Measurements from ENCODE around the gene CRB1. TPM values are rescaled to one million over a fixed set of nuclear protein-coding genes. Genes with fewer than 3 reads are reported as not detected.

CRB1 gene
- total RNA-seq, 1 experiment from 2014 or later, result not detected

DNA sequence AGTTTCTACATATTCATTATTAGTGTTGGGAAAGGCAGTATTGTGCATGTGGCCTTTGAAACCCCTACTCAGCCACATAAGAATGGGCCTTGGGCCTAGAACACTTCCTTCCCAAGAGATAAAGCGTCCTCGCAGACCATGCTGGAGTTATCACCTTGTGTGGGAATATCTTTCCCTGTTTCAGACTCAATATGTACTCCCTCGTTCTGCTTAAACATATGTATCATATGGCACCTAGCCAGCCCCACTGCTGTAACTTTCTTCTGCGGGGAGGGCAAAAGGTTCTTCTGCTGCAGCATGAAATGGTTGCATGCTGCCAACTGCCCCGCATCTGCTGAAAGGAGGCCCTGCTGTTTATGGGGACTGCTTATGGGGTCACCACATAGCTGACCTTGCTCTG lies 92.0 kb downstream of the CRB1 start:
- no peak for TF ChIP-seq TCF7L2 (IDR thresholded peaks at IDR 0.05; ENCODE audit: low read depth, low read length)
- DNase-seq (ENCODE audit: low read depth, low spot score) (no peak), ATAC-seq (no peak)
- in situ Hi-C loops (cut with HindIII; ENCODE audit: low pct_unique_long_range_greater_than_20kb, low sequenced_read_pairs) (no loop called here), intact Hi-C loops (cut with micrococcal nuclease; ENCODE audit: unreplicated experiment) (no loop called here)
- Histone ChIP-seq H3K27ac (ENCODE audit: low read length) (no peak overlapping the region), H3K4me3 (ENCODE audit: low read depth in 2 of 2, low read length in 2 of 2) (no peak overlapping the region), H3K4me1 (ENCODE audit: control insufficient read depth, insufficient read depth, low read length) (no peaks in the 10 kb centered on the region), H3K9me3 (ENCODE audit: control insufficient read depth, insufficient read depth, low read depth, low read length) (no peaks in the 10 kb centered on the region), H3K36me3 (ENCODE audit: control insufficient read depth, insufficient read depth, low read length) (no peaks in the 10 kb centered on the region), H3K27me3 (ENCODE audit: control insufficient read depth, insufficient read depth, low read length) (no peaks in the 10 kb centered on the region)
- ChIA-PET POLR2A (no interaction called here), CTCF (no interaction called here)
- BruUV-seq (replicated peaks), result no TSS peak

DNA sequence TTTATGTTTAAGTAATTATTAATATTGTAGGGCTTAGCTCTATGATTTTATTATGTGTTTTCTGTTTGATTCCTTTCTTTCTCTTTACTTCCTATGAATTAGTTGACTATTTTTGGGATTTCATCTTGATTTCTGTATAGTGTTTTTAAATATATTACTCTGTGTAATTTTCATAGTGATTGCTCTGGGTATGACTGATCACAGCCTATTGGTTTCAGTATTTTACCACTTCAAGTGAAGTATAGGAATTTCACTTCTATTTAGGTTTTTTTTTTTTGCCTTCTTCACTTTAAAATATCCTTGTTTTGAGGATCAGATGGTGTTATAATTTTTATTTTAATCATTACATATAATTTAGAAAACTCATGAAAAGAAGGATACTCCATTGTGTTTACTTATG lies 94.8 kb downstream of the CRB1 start:
- ChIA-PET POLR2A (no interaction called here), CTCF (no interaction called here)
- no peaks in the 10 kb centered on the region for H3K4me1 ChIP-seq (ENCODE audit: control insufficient read depth, insufficient read depth, low read length)
- H3K9me3 ChIP-seq (ENCODE audit: control insufficient read depth, insufficient read depth, low read depth, low read length), result no peaks in the 10 kb centered on the region
- no peaks in the 10 kb centered on the region for H3K36me3 ChIP-seq (ENCODE audit: control insufficient read depth, insufficient read depth, low read length)
- TF ChIP-seq, protein P1, sequence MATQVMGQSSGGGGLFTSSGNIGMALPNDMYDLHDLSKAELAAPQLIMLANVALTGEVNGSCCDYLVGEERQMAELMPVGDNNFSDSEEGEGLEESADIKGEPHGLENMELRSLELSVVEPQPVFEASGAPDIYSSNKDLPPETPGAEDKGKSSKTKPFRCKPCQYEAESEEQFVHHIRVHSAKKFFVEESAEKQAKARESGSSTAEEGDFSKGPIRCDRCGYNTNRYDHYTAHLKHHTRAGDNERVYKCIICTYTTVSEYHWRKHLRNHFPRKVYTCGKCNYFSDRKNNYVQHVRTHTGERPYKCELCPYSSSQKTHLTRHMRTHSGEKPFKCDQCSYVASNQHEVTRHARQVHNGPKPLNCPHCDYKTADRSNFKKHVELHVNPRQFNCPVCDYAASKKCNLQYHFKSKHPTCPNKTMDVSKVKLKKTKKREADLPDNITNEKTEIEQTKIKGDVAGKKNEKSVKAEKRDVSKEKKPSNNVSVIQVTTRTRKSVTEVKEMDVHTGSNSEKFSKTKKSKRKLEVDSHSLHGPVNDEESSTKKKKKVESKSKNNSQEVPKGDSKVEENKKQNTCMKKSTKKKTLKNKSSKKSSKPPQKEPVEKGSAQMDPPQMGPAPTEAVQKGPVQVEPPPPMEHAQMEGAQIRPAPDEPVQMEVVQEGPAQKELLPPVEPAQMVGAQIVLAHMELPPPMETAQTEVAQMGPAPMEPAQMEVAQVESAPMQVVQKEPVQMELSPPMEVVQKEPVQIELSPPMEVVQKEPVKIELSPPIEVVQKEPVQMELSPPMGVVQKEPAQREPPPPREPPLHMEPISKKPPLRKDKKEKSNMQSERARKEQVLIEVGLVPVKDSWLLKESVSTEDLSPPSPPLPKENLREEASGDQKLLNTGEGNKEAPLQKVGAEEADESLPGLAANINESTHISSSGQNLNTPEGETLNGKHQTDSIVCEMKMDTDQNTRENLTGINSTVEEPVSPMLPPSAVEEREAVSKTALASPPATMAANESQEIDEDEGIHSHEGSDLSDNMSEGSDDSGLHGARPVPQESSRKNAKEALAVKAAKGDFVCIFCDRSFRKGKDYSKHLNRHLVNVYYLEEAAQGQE (IDR thresholded peaks at IDR 0.05; ENCODE audit: insufficient read depth in 1 of 2, low read depth in 2 of 2, low read length in 1 of 2), result no peak
- TF ChIP-seq SIN3A (IDR thresholded peaks at IDR 0.05; ENCODE audit: borderline replicate concordance, insufficient read depth, low read depth, low read length) (no peak), POLR2AphosphoS5 (IDR thresholded peaks at IDR 0.05; ENCODE audit: low read depth, low read length) (no peak), TCF7L2 (IDR thresholded peaks at IDR 0.05; ENCODE audit: low read depth, low read length) (no peak)
- TF ChIP-seq, protein P2, sequence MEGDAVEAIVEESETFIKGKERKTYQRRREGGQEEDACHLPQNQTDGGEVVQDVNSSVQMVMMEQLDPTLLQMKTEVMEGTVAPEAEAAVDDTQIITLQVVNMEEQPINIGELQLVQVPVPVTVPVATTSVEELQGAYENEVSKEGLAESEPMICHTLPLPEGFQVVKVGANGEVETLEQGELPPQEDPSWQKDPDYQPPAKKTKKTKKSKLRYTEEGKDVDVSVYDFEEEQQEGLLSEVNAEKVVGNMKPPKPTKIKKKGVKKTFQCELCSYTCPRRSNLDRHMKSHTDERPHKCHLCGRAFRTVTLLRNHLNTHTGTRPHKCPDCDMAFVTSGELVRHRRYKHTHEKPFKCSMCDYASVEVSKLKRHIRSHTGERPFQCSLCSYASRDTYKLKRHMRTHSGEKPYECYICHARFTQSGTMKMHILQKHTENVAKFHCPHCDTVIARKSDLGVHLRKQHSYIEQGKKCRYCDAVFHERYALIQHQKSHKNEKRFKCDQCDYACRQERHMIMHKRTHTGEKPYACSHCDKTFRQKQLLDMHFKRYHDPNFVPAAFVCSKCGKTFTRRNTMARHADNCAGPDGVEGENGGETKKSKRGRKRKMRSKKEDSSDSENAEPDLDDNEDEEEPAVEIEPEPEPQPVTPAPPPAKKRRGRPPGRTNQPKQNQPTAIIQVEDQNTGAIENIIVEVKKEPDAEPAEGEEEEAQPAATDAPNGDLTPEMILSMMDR (IDR thresholded peaks at IDR 0.05), result no peak
- H3K4me3 ChIP-seq (ENCODE audit: low read depth in 2 of 2, low read length in 2 of 2), result no peak overlapping the region
- BruUV-seq (replicated peaks), result no TSS peak
- no peak overlapping the region for H3K27ac ChIP-seq (ENCODE audit: low read length)
- ATAC-seq (no peak), DNase-seq (ENCODE audit: low read depth, low spot score) (no peak)
- intact Hi-C loops (cut with micrococcal nuclease; ENCODE audit: unreplicated experiment), result no loop called here
- H3K27me3 ChIP-seq (ENCODE audit: control insufficient read depth, insufficient read depth, low read length), result no peaks in the 10 kb centered on the region
- in situ Hi-C loops (cut with HindIII; ENCODE audit: low pct_unique_long_range_greater_than_20kb, low sequenced_read_pairs), result no loop called here

DNA sequence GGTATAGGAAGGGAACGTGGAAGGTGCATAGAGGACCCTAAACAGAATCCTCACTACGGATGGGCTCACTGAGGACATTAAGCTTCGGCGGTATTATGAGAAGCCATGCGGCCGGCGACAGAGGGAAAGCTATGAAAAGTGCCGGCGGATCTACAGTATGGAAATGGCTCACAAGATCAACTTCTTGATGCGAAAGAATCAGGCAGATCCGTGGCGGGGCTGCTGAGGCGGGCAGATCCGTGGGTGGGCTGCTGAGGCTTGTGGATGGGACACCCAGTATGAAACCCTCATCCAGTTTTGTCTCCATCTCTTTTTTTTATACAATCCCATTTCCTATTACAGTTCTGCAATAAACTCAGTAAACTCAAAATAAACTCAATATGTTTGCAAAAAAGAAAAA lies 95.8 kb downstream of the CRB1 start:
- TF ChIP-seq, protein P2 (IDR thresholded peaks at IDR 0.05), result no peak
- no peak for TF ChIP-seq POLR2AphosphoS5 (IDR thresholded peaks at IDR 0.05; ENCODE audit: low read depth, low read length)
- TF ChIP-seq TCF7L2 (IDR thresholded peaks at IDR 0.05; ENCODE audit: low read depth, low read length), result no peak
- TF ChIP-seq, protein P1 (IDR thresholded peaks at IDR 0.05; ENCODE audit: insufficient read depth in 1 of 2, low read depth in 2 of 2, low read length in 1 of 2), result no peak
- no peak for TF ChIP-seq SIN3A (IDR thresholded peaks at IDR 0.05; ENCODE audit: borderline replicate concordance, insufficient read depth, low read depth, low read length)
- Histone ChIP-seq H3K9me3 (ENCODE audit: control insufficient read depth, insufficient read depth, low read depth, low read length) (no peaks in the 10 kb centered on the region), H3K27me3 (ENCODE audit: control insufficient read depth, insufficient read depth, low read length) (no peaks in the 10 kb centered on the region), H3K4me3 (ENCODE audit: low read depth in 2 of 2, low read length in 2 of 2) (no peak overlapping the region), H3K27ac (ENCODE audit: low read length) (no peak overlapping the region), H3K4me1 (ENCODE audit: control insufficient read depth, insufficient read depth, low read length) (no peaks in the 10 kb centered on the region), H3K36me3 (ENCODE audit: control insufficient read depth, insufficient read depth, low read length) (no peaks in the 10 kb centered on the region)
- ChIA-PET CTCF (no interaction called here), POLR2A (no interaction called here)
- BruUV-seq (replicated peaks), result no TSS peak
- in situ Hi-C loops (cut with HindIII; ENCODE audit: low pct_unique_long_range_greater_than_20kb, low sequenced_read_pairs) (no loop called here), intact Hi-C loops (cut with micrococcal nuclease; ENCODE audit: unreplicated experiment) (no loop called here)
- ATAC-seq, result no peak
- no peak for DNase-seq (ENCODE audit: low read depth, low spot score)

Measured in Panc1 (cell line).